ENCODE measurements around the gene TREM1. TPM values are rescaled to one million over a fixed set of nuclear protein-coding genes. Genes with fewer than 3 reads are reported as not detected.

The TREM1 gene
- total RNA-seq, 1 donor from 2014 or later, result not detected

DNA sequence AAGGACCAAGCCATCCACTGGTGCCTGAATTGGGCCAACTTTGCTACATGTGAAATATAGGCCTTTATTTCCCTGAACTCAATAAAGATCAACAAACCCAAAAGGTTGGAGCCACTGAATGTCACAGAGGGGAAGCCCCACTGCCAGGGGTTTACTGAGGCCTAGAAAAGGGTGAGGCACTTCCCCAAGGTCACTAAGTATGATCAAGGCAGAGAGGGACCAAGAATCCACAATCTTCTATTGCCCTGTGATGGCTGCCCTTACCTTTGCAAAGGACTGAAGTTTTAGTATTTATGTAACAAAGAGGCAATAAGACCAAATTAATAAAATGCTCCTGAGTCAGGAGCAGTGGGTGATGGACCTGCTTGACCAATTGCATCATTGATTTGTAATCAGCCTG lies 18.0 kb downstream of the TREM1 start:
- H3K27me3 Mint-ChIP-seq (ENCODE audit: low read depth), result peaks cover 4% of the 10 kb centered on the region
- no peaks in the 10 kb centered on the region for H3K4me1 Mint-ChIP-seq
- H3K27ac Mint-ChIP-seq (ENCODE audit: unreplicated experiment), result no peak overlapping the region

DNA sequence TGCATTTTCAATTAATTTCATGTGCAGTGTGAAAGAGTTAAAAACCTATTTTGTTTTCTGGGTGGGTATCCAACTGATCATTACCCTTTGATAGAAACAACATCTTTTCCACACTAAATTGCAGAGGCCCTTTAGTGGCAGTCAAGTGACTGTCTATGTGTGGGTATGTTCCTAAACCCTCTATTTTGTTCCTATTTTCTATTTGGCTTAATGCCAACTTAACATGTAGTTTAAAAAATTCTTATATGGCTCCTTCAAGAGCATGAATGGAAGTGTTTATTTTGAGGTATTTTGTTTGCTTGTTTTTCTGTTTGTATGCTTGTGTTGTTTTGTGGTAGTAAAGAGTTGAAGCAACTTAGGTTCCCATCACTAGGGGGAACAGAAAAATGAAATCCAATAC lies 19.9 kb downstream of the TREM1 start:
- H3K36me3 Mint-ChIP-seq (ENCODE audit: low read depth), result peaks cover 3% of the 10 kb centered on the region
- TF ChIP-seq, protein P1, sequence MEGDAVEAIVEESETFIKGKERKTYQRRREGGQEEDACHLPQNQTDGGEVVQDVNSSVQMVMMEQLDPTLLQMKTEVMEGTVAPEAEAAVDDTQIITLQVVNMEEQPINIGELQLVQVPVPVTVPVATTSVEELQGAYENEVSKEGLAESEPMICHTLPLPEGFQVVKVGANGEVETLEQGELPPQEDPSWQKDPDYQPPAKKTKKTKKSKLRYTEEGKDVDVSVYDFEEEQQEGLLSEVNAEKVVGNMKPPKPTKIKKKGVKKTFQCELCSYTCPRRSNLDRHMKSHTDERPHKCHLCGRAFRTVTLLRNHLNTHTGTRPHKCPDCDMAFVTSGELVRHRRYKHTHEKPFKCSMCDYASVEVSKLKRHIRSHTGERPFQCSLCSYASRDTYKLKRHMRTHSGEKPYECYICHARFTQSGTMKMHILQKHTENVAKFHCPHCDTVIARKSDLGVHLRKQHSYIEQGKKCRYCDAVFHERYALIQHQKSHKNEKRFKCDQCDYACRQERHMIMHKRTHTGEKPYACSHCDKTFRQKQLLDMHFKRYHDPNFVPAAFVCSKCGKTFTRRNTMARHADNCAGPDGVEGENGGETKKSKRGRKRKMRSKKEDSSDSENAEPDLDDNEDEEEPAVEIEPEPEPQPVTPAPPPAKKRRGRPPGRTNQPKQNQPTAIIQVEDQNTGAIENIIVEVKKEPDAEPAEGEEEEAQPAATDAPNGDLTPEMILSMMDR (conservative IDR thresholded peaks at IDR 0.05), result no peak
- no peak for DNase-seq (ENCODE audit: low read depth, low spot score)
- H3K27me3 Mint-ChIP-seq (ENCODE audit: low read depth), result peaks cover 4% of the 10 kb centered on the region
- H3K27ac Mint-ChIP-seq (ENCODE audit: unreplicated experiment), result no peak overlapping the region
- peaks cover 9% of the 10 kb centered on the region for H3K9me3 Mint-ChIP-seq
- no peak overlapping the region for H3K4me3 Mint-ChIP-seq
- H3K4me1 Mint-ChIP-seq, result no peaks in the 10 kb centered on the region

More for the DNA sequence above, 18.0 kb downstream of the TREM1 start:
- DNase-seq (ENCODE audit: low read depth, low spot score), result no peak
- TF ChIP-seq, protein P1 (conservative IDR thresholded peaks at IDR 0.05), result no peak
- H3K9me3 Mint-ChIP-seq, result peaks cover 4% of the 10 kb centered on the region
- H3K36me3 Mint-ChIP-seq (ENCODE audit: low read depth), result no peaks in the 10 kb centered on the region
- H3K4me3 Mint-ChIP-seq, result no peak overlapping the region

DNA sequence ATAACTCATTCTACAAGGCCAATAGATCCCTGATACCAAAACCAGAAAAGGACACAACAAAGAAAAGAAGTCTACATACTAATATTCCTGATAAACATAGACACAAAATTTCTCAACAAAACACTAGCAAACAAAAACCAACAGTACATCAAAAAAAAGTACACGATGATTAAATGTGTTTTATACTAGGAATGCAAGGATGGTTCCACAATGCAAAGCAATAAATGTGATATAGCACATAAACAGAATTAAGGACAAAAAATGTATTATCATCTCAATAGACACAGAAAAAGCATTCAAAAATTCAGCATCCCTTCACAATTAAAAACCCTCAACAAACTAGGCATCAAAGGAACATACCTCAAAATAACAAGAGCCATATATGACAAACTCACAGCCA lies 23.2 kb downstream of the TREM1 start:
- no peak overlapping the region for H3K4me3 Mint-ChIP-seq
- TF ChIP-seq, protein P1 (conservative IDR thresholded peaks at IDR 0.05), result no peak
- peaks cover 3% of the 10 kb centered on the region for H3K36me3 Mint-ChIP-seq (ENCODE audit: low read depth)
- H3K9me3 Mint-ChIP-seq, result peaks cover 17% of the 10 kb centered on the region
- H3K27me3 Mint-ChIP-seq (ENCODE audit: low read depth), result peaks cover 9% of the 10 kb centered on the region
- H3K27ac Mint-ChIP-seq (ENCODE audit: unreplicated experiment), result no peak overlapping the region
- DNase-seq (ENCODE audit: low read depth, low spot score), result no peak
- H3K4me1 Mint-ChIP-seq, result no peaks in the 10 kb centered on the region

DNA sequence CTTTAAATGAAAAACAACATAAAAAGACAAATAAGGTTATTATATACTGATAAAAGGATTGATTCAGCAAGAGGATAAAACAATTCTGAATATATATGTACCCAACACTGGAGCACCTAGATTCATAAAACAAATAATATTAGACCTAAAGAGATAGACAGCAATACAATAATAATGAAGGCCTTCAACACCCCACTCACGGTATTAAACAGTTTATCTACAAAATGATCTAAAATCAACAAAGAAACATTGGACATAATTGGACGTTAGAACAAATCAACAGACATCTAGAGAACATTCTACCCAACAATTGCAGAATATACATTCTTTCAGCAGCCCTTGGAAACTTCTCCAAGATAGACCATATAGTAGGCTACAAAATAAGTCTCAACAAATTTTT lies 24.1 kb downstream of the TREM1 start:
- Mint-ChIP-seq H3K4me3 (no peak overlapping the region), H3K27ac (ENCODE audit: unreplicated experiment) (no peak overlapping the region), H3K36me3 (ENCODE audit: low read depth) (peaks cover 3% of the 10 kb centered on the region), H3K4me1 (no peaks in the 10 kb centered on the region), H3K27me3 (ENCODE audit: low read depth) (peaks cover 9% of the 10 kb centered on the region), H3K9me3 (peaks cover 17% of the 10 kb centered on the region)
- TF ChIP-seq, protein P1 (conservative IDR thresholded peaks at IDR 0.05), result no peak
- DNase-seq (ENCODE audit: low read depth, low spot score), result no peak

DNA sequence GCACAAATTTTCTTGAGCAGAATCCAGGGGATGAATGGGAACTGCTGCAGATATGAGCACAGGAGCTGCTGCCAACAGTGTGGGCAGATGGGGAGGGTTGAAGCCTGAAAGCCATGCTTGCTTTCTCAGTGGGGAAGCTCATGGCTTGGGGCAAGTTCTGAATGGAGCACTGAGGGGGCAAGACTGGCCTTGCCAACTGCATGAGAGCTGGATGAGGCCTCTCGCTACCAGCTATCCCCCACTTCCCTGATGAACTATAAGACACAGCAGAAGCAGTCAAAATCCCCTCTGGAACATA lies 28.3 kb downstream of the TREM1 start:
- peaks cover 8% of the 10 kb centered on the region for H3K27me3 Mint-ChIP-seq (ENCODE audit: low read depth)
- H3K9me3 Mint-ChIP-seq, result peaks cover 9% of the 10 kb centered on the region
- peaks cover 3% of the 10 kb centered on the region for H3K36me3 Mint-ChIP-seq (ENCODE audit: low read depth)
- H3K4me3 Mint-ChIP-seq, result no peak overlapping the region
- TF ChIP-seq, protein P1 (conservative IDR thresholded peaks at IDR 0.05), result no peak
- DNase-seq (ENCODE audit: low read depth, low spot score), result no peak
- no peaks in the 10 kb centered on the region for H3K4me1 Mint-ChIP-seq
- no peak overlapping the region for H3K27ac Mint-ChIP-seq (ENCODE audit: unreplicated experiment)

Measured in neural crest cell (in vitro differentiated cells).